ENCODE measurements around the gene WDR89.

DNA sequence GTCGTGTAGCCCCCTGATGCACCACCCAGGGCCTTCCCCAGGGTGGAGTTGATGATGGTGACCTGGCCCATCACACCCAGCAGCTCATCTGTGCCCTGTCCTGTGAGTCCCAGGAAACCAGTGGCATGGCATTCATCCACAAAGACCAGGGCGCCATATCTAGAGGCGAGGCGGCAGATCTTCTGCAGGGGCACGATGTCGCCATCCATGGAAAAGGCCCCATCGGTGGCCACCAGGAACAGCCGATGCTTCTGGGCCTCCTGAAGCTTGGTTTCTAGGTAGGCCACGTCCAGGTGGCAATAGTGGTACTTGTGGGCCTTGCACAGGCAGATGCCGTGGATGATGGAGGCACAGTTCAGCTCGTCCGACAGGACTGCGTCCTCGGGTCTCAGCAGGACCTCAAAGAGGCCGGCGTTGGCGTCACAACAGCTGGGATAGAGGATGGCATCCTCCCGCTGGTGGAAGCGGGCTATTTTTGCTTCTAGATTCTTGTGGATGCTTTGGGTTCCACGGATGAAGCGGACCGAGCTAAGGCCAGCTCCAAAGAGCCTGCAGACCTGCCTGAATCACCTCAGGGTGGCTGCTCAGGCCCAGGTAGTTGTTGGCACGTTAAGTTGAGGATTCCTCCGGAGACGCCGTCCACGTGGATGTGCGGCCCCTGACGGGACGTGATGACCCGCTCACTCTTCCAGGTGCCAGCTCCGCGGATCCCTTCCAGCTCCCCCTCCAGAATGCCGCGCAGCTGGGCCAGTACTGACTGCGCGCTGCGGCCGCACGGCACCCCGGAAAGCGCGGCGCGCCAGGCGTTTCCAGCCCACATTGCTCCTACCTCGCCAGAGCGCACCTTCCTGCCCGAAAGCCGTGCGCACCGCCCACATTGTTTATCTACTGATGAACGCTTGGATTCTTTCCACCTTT, 47.0 kb downstream of the WDR89 start:
- TF ChIP-seq, protein P1, sequence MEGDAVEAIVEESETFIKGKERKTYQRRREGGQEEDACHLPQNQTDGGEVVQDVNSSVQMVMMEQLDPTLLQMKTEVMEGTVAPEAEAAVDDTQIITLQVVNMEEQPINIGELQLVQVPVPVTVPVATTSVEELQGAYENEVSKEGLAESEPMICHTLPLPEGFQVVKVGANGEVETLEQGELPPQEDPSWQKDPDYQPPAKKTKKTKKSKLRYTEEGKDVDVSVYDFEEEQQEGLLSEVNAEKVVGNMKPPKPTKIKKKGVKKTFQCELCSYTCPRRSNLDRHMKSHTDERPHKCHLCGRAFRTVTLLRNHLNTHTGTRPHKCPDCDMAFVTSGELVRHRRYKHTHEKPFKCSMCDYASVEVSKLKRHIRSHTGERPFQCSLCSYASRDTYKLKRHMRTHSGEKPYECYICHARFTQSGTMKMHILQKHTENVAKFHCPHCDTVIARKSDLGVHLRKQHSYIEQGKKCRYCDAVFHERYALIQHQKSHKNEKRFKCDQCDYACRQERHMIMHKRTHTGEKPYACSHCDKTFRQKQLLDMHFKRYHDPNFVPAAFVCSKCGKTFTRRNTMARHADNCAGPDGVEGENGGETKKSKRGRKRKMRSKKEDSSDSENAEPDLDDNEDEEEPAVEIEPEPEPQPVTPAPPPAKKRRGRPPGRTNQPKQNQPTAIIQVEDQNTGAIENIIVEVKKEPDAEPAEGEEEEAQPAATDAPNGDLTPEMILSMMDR (conservative IDR thresholded peaks at IDR 0.05): no peak
- no peak for TF ChIP-seq EZH2 (IDR thresholded peaks at IDR 0.05; ENCODE audit: low read depth)

Data from PC-9 (cell line).